GM12878 (cell line): ENCODE results near the gene GRIK2. TPM values are rescaled to one million over a fixed set of nuclear protein-coding genes. Genes with fewer than 3 reads are reported as not detected.

Experiments used
- ATF3 ChIP-seq: IDR thresholded peaks from 2 replicates; pipeline ENCODE4 v1.6.1; 2011; ENCODE audit warnings: low read depth, mild to moderate bottlenecking, low read length, moderate library complexity, borderline replicate concordance; ENCODE audit errors: extremely low read depth
- BCLAF1 ChIP-seq: fragments of 450-650 bp; IDR thresholded peaks from 2 replicates; pipeline ENCODE4 v1.6.1; 2017; ENCODE audit warnings: antibody characterized with exemption, mild to moderate bottlenecking, moderate library complexity
- CUX1 ChIP-seq: IDR thresholded peaks from 2 replicates; pipeline ENCODE4 v1.6.1; 2012; ENCODE audit warnings: improper control_type of control experiment, low read depth, low read length; ENCODE audit not compliant: insufficient replicate concordance
- E4F1 ChIP-seq: fragments of 450-650 bp; IDR thresholded peaks from 2 replicates; pipeline ENCODE4 v1.6.1; 2018; ENCODE audit warnings: borderline replicate concordance, mild to moderate bottlenecking; ENCODE audit not compliant: partially characterized antibody
- EED ChIP-seq: sonication (generic); IDR thresholded peaks from 2 replicates; pipeline ENCODE4 v1.6.1; 2016; ENCODE audit warnings: antibody characterized with exemption, low read depth
- ELK1 ChIP-seq: IDR thresholded peaks from 2 replicates; pipeline ENCODE4 v1.6.1; 2012; ENCODE audit warnings: low read depth, low read length, improper control_type of control experiment
- ESRRA ChIP-seq: IDR thresholded peaks from 2 replicates; pipeline ENCODE4 v1.6.1; 2012; ENCODE audit warnings: mild to moderate bottlenecking, low read length, improper control_type of control experiment
- IKZF1 ChIP-seq: fragments of 450-650 bp; conservative IDR thresholded peaks from 2 replicates; pipeline ENCODE4 v1.6.1; 2017; ENCODE audit warnings: antibody characterized with exemption, mild to moderate bottlenecking
- IKZF2 ChIP-seq, 2 experiments: fragments of 450-650 bp; IDR thresholded peaks; 2 replicates each; pipeline ENCODE4 v1.6.1; 2017; ENCODE audit warnings: mild to moderate bottlenecking in 2 of 2, moderate library complexity in 2 of 2
- JUNB ChIP-seq: IDR thresholded peaks from 2 replicates; pipeline ENCODE4 v1.6.1; 2016; ENCODE audit warnings: antibody characterized with exemption, mild to moderate bottlenecking
- LARP7 ChIP-seq: fragments of 450-650 bp; IDR thresholded peaks from 2 replicates; pipeline ENCODE4 v1.6.1; 2017; ENCODE audit warnings: mild to moderate bottlenecking
- MTA3 ChIP-seq: IDR thresholded peaks from 2 replicates; pipeline ENCODE4 v1.6.1; 2012; ENCODE audit warnings: low read length, inconsistent platforms, borderline replicate concordance
- MYC ChIP-seq: IDR thresholded peaks from 2 replicates; pipeline ENCODE4 v1.6.1; 2011; ENCODE audit warnings: mild to moderate bottlenecking, low read length, moderate library complexity, inconsistent platforms; ENCODE audit not compliant: insufficient read depth, insufficient replicate concordance, insufficient read length, severe bottlenecking
- NFYB ChIP-seq: IDR thresholded peaks from 2 replicates; pipeline ENCODE4 v1.6.1; 2011; ENCODE audit warnings: low read depth, mild to moderate bottlenecking, low read length, improper control_type of control experiment, moderate library complexity; ENCODE audit not compliant: insufficient read depth
- NR2F1 ChIP-seq: fragments of 450-650 bp; conservative IDR thresholded peaks from 2 replicates; pipeline ENCODE4 v1.6.1; 2017; ENCODE audit warnings: mild to moderate bottlenecking
- POLR2AphosphoS2 ChIP-seq: IDR thresholded peaks from 2 replicates; pipeline ENCODE4 v1.6.1; 2011; ENCODE audit warnings: low read depth, mild to moderate bottlenecking, low read length, improper control_type of control experiment, moderate library complexity
- RCOR1 ChIP-seq: conservative IDR thresholded peaks from 2 replicates; pipeline ENCODE4 v1.6.1; 2012; ENCODE audit warnings: low read depth, low read length, improper control_type of control experiment
- SMAD5 ChIP-seq: IDR thresholded peaks from 2 replicates; pipeline ENCODE4 v1.6.1; 2016; ENCODE audit warnings: antibody characterized with exemption, low read depth
- SRF ChIP-seq, 2 experiments: IDR thresholded peaks; 2 replicates each; pipeline ENCODE4 v1.6.1; 2011; ENCODE audit warnings: low read depth in 2 of 2, low read length in 2 of 2, mild to moderate bottlenecking in 1 of 2, moderate library complexity in 1 of 2
- polyA plus RNA-seq, 11 experiments: library from polyadenylated mRNA; depleted of rRNA in 4 of 11; unstranded in 6 of 11; stranded (reverse) in 5 of 11; fragments of >200 nt; fragmentation: Nextera tagmentation in 4 of 11; fragmentation: Illumina TruSeq in 1 of 11; extraction: Ambion mirVana in 4 of 11; extraction: Trizol in 1 of 11; gene quantifications; 1 replicate in 1 of 11; 2 replicates in 10 of 11; pipeline versions ENCODE4 v1.2.1 to v1.2.3, GENCODE V29; 2011 to 2016; ENCODE audit warnings: inconsistent platforms in 2 of 11, missing spikeins in 2 of 11, low read depth in 1 of 11
- total RNA-seq, 4 experiments: library from RNA; depleted of rRNA in 3 of 4; stranded (reverse); fragments of >200 nt in 3 of 4; fragmentation: Illumina TruSeq in 1 of 4; extraction: Trizol in 1 of 4; gene quantifications; 2 replicates each; pipeline versions ENCODE4 v1.2.1 to v1.2.3, GENCODE V29; 2013 to 2021

GRIK2 gene
- total and polyA plus RNA-seq, 10 of the 15 experiments (the other 5 are each of a cell fraction or from before 2014, with no cell fraction given): not detected

- no peak for TF ChIP-seq ELK1
- no peak for TF ChIP-seq MTA3
- no peak for TF ChIP-seq RCOR1
- TF ChIP-seq ESRRA: no peak
- 0 out of 2 replicates have a peak, but pooled peaks have one; percentile 18 for TF ChIP-seq NR2F1
- TF ChIP-seq IKZF1: no peak; the same call in 1 of the 2 replicates
- no peak for TF ChIP-seq MYC
- no peak for TF ChIP-seq SRF (IDR thresholded peaks at IDR 0.05; ENCODE audit: low read depth in 2 of 2, low read length in 2 of 2)
- TF ChIP-seq NFYB: no peak
- no peak for TF ChIP-seq E4F1
- TF ChIP-seq BCLAF1: no peak
- no peak for TF ChIP-seq LARP7
- TF ChIP-seq CUX1: no peak
- TF ChIP-seq EED: no peak
- no peak for TF ChIP-seq ATF3
- no peak for TF ChIP-seq SMAD5
- TF ChIP-seq IKZF2 (IDR thresholded peaks at IDR 0.05): peak; percentile 51 to 52; a peak in 2 of 4 replicates
- TF ChIP-seq POLR2AphosphoS2: no peak
- no peak for TF ChIP-seq JUNB
Measured at GRCh38 chr6:101845621-101846020, 452.1 kb downstream of the GRIK2 start (continued).
